ENCODE results near the gene RALGAPA2. TPM values are rescaled to one million over a fixed set of nuclear protein-coding genes. Genes with fewer than 3 reads are reported as not detected.
A peak's percentile ranks its signal among the peaks of the same experiment; 100 is the strongest.

Gene RALGAPA2
- total RNA-seq = 6.2 and 7.7 TPM in 2 replicates

GRCh38 chr20:20712474-20713243 lies at the start of gene RALGAPA2:
Gene RALGAPA2, minus strand, starts transcription at chr20:20712644. Its CDS starts 164 bp downstream, at chr20:20712480.
- Histone ChIP-seq H3K9me3 (ENCODE audit: low read depth, low read length) (no peaks in the 10 kb centered on the region), H3K27me3 (ENCODE audit: insufficient read depth, low read length) (no peaks in the 10 kb centered on the region), H3K4me1 (ENCODE audit: insufficient read depth, low read length) (peaks cover 11% of the 10 kb centered on the region), H3K27ac (ENCODE audit: low read depth, low read length) (peak within 1 kb of the TSS; percentile 81), H3K4me2 (ENCODE audit: insufficient read depth, low read length) (peak within 1 kb of the TSS; percentile 91), H3K36me3 (ENCODE audit: insufficient read depth, low read length) (no peaks in the 10 kb centered on the region), H2AFZ (ENCODE audit: low read length) (peak within 1 kb of the TSS; percentile 100), H3K4me3 (ENCODE audit: insufficient read depth, low read length) (peak within 1 kb of the TSS; percentile 85), H4K20me1 (ENCODE audit: insufficient read depth, low read length) (no peaks in the 10 kb centered on the region), H3K79me2 (ENCODE audit: insufficient read depth, low read length) (peaks cover 3% of the 10 kb centered on the region)
- no peak for TF ChIP-seq CTCF (IDR thresholded peaks at IDR 0.05; ENCODE audit: extremely low read depth, low read depth, low read length)
- peak; percentile 99 for DNase-seq (ENCODE audit: insufficient read length, low spot score, missing footprints)

- Histone ChIP-seq H3K4me2 (ENCODE audit: insufficient read depth, low read length) (no peak overlapping the region), H3K27me3 (ENCODE audit: insufficient read depth, low read length) (no peaks in the 10 kb centered on the region), H3K79me2 (ENCODE audit: insufficient read depth, low read length) (no peaks in the 10 kb centered on the region), H3K36me3 (ENCODE audit: insufficient read depth, low read length) (no peaks in the 10 kb centered on the region), H3K27ac (ENCODE audit: low read depth, low read length) (no peak overlapping the region), H3K4me1 (ENCODE audit: insufficient read depth, low read length) (no peaks in the 10 kb centered on the region), H3K9me3 (ENCODE audit: low read depth, low read length) (no peaks in the 10 kb centered on the region), H2AFZ (ENCODE audit: low read length) (no peak overlapping the region), H4K20me1 (ENCODE audit: insufficient read depth, low read length) (no peaks in the 10 kb centered on the region), H3K4me3 (ENCODE audit: insufficient read depth, low read length) (no peak overlapping the region)
- no peak for TF ChIP-seq CTCF (IDR thresholded peaks at IDR 0.05; ENCODE audit: extremely low read depth, low read depth, low read length)
- no peak for DNase-seq (ENCODE audit: insufficient read length, low spot score, missing footprints)
These were observed 48.9 kb upstream of the RALGAPA2 start for GRCh38 chr20:20761301-20761700.

- no peaks in the 10 kb centered on the region for H3K4me1 ChIP-seq (ENCODE audit: insufficient read depth, low read length)
- no peaks in the 10 kb centered on the region for H3K79me2 ChIP-seq (ENCODE audit: insufficient read depth, low read length)
- DNase-seq (ENCODE audit: insufficient read length, low spot score, missing footprints) = no peak
- H3K27ac ChIP-seq (ENCODE audit: low read depth, low read length) = no peak overlapping the region
- H3K4me2 ChIP-seq (ENCODE audit: insufficient read depth, low read length) = no peak overlapping the region
- no peaks in the 10 kb centered on the region for H3K27me3 ChIP-seq (ENCODE audit: insufficient read depth, low read length)
- no peaks in the 10 kb centered on the region for H3K36me3 ChIP-seq (ENCODE audit: insufficient read depth, low read length)
- H2AFZ ChIP-seq (ENCODE audit: low read length) = no peak overlapping the region
- no peaks in the 10 kb centered on the region for H4K20me1 ChIP-seq (ENCODE audit: insufficient read depth, low read length)
- H3K9me3 ChIP-seq (ENCODE audit: low read depth, low read length) = no peaks in the 10 kb centered on the region
- TF ChIP-seq CTCF (IDR thresholded peaks at IDR 0.05; ENCODE audit: extremely low read depth, low read depth, low read length) = no peak
- H3K4me3 ChIP-seq (ENCODE audit: insufficient read depth, low read length) = no peak overlapping the region
These were observed 46.7 kb upstream of the RALGAPA2 start for GRCh38 chr20:20759132-20759531.

GRCh38 chr20:20755674-20756319 lies 43.4 kb upstream of the RALGAPA2 start:
- DNase-seq (ENCODE audit: insufficient read length, low spot score, missing footprints) = no peak
- Histone ChIP-seq H3K27ac (ENCODE audit: low read depth, low read length) (no peak overlapping the region), H2AFZ (ENCODE audit: low read length) (no peak overlapping the region), H3K9me3 (ENCODE audit: low read depth, low read length) (no peaks in the 10 kb centered on the region), H3K4me1 (ENCODE audit: insufficient read depth, low read length) (no peaks in the 10 kb centered on the region), H3K36me3 (ENCODE audit: insufficient read depth, low read length) (no peaks in the 10 kb centered on the region), H3K27me3 (ENCODE audit: insufficient read depth, low read length) (no peaks in the 10 kb centered on the region), H3K79me2 (ENCODE audit: insufficient read depth, low read length) (no peaks in the 10 kb centered on the region), H3K4me2 (ENCODE audit: insufficient read depth, low read length) (no peak overlapping the region), H3K4me3 (ENCODE audit: insufficient read depth, low read length) (no peak overlapping the region), H4K20me1 (ENCODE audit: insufficient read depth, low read length) (no peaks in the 10 kb centered on the region)
- no peak for TF ChIP-seq CTCF (IDR thresholded peaks at IDR 0.05; ENCODE audit: extremely low read depth, low read depth, low read length)

Measured in osteoblast (primary cell).